Hematopoietic multipotent progenitor cell treated with erythropoietin and hydrocortisone succinate and interleukin-3 and kit ligand, for 4 days (in vitro differentiated cells): Measurements from ENCODE around the gene AP3S2.
"Not testable (repeated sequence)": the region's sequence is repeated elsewhere in the genome, so short reads cannot be mapped to it uniquely, and the experiment has no call there.

Experiments used
- DNase-seq: peaks from one replicate; pipeline ENCODE4 v3.0.0-alpha.2; 2015

Gene AP3S2

GRCh38 chr15:89863918-89864317, 29.9 kb downstream of the AP3S2 start:
- DNase-seq: no peak

GRCh38 chr15:89860891-89861290, 32.9 kb downstream of the AP3S2 start:
- DNase-seq: peak; percentile 51

GRCh38 chr15:89860431-89860830, 33.4 kb downstream of the AP3S2 start:
- peak; percentile 33 for DNase-seq

GRCh38 chr15:89858661-89859458, 34.9 kb downstream of the AP3S2 start:
- DNase-seq: no peak

GRCh38 chr15:89857673-89858072, 36.1 kb downstream of the AP3S2 start:
- no peak for DNase-seq

- DNase-seq: no peak
These were observed 37.8 kb downstream of the AP3S2 start for GRCh38 chr15:89855948-89856347.

GRCh38 chr15:89854863-89855262, 38.9 kb downstream of the AP3S2 start:
- not testable (repeated sequence) for DNase-seq

GRCh38 chr15:89852342-89852995, 41.3 kb downstream of the AP3S2 start:
- DNase-seq: no peak

- peak; percentile 28 for DNase-seq
These were observed 42.0 kb downstream of the AP3S2 start for GRCh38 chr15:89851673-89852341.

GRCh38 chr15:89848970-89849292, 44.9 kb downstream of the AP3S2 start:
- no peak for DNase-seq

GRCh38 chr15:89847101-89847500, 46.7 kb downstream of the AP3S2 start:
- no peak for DNase-seq

- DNase-seq: no peak
These were observed 48.4 kb downstream of the AP3S2 start for GRCh38 chr15:89845305-89845893.

- DNase-seq: no peak
These were observed 51.8 kb downstream of the AP3S2 start for GRCh38 chr15:89841962-89842361.

GRCh38 chr15:89841306-89841705, 52.5 kb downstream of the AP3S2 start:
- no peak for DNase-seq

GRCh38 chr15:89839167-89839810, 54.5 kb downstream of the AP3S2 start:
- DNase-seq: no peak

GRCh38 chr15:89837830-89838178, 56.0 kb downstream of the AP3S2 start:
- no peak for DNase-seq

- DNase-seq: peak; percentile 53
These were observed 56.5 kb downstream of the AP3S2 start for GRCh38 chr15:89837134-89837829.

- DNase-seq: no peak
These were observed 57.3 kb downstream of the AP3S2 start for GRCh38 chr15:89836267-89837133.

- no peak for DNase-seq
These were observed 58.6 kb downstream of the AP3S2 start for GRCh38 chr15:89835176-89835564.

- not testable (repeated sequence) for DNase-seq
These were observed 59.2 kb downstream of the AP3S2 start for GRCh38 chr15:89834465-89835175.

- DNase-seq: no peak
These were observed 59.8 kb downstream of the AP3S2 start for GRCh38 chr15:89833966-89834365.
